PC-3 (cell line): ENCODE results near the gene SPOP. TPM values are rescaled to one million over a fixed set of nuclear protein-coding genes. Genes with fewer than 3 reads are reported as not detected.
"Not testable (repeated sequence)": the region's sequence is repeated elsewhere in the genome, so short reads cannot be mapped to it uniquely, and the experiment has no call there.

Source experiments
- ATAC-seq: fragments of 200-7000 bp; cut with Tn5 transposase; 2 replicates; pipeline ENCODE4 v1.9.1; 2020; ENCODE audit warnings: mild to moderate bottlenecking, moderate library complexity
- BruUV-seq: library from RNA; stranded (reverse); fragments of 400-500 nt; replicated peaks from 2 replicates; lab custom pipeline; 2021; lab: Mats Ljungman, UMichigan
- CTCF ChIA-PET: fragments of 300-600 bp; sonication (Branson Sonifier 250); formaldehyde crosslinking; loops from one replicate; lab custom pipeline; 2022; ENCODE audit warnings: antibody characterized with exemption; lab: Charles Lee
- POLR2A ChIA-PET: fragments of 300-600 bp; sonication (Branson Sonifier 250); formaldehyde crosslinking; loops from one replicate; lab custom pipeline; 2022; ENCODE audit warnings: antibody characterized with exemption; ENCODE audit not compliant: unreplicated experiment; lab: Charles Lee
- DNase-seq: peaks from one replicate; pipeline ENCODE4 v3.0.0-alpha.2; 2015
- H2AFZ ChIP-seq: fragments of 300-600 bp; sonication (generic); 2 replicates; pipeline ENCODE4 v1.6.0; 2016; ENCODE audit warnings: antibody characterized with exemption, low read length
- H3F3A ChIP-seq: fragments of 300-600 bp; sonication (generic); one replicate; pipeline ENCODE4 v1.6.0; 2017; ENCODE audit warnings: antibody characterized with exemption, low read length, control low read depth, mild to moderate bottlenecking; ENCODE audit not compliant: unreplicated experiment
- H3K27ac ChIP-seq: fragments of 300-600 bp; sonication (generic); 2 replicates; pipeline ENCODE4 v1.5.1; 2016; ENCODE audit warnings: mild to moderate bottlenecking, low read length
- H3K27me3 ChIP-seq: fragments of 300-600 bp; sonication (generic); 2 replicates; pipeline ENCODE4 v1.6.1; 2016; ENCODE audit warnings: low read length, mixed read lengths
- H3K36me3 ChIP-seq: fragments of 300-600 bp; sonication (generic); 2 replicates; pipeline ENCODE4 v1.6.1; 2016; ENCODE audit warnings: low read depth, mixed run types, low read length, mixed read lengths
- H3K4me1 ChIP-seq: fragments of 300-600 bp; sonication (generic); 2 replicates; pipeline ENCODE4 v1.5.1; 2016; ENCODE audit warnings: low read length; ENCODE audit not compliant: insufficient read depth
- H3K4me2 ChIP-seq: fragments of 300-600 bp; sonication (generic); 2 replicates; pipeline ENCODE4 v1.6.0; 2016; ENCODE audit warnings: low read length
- H3K4me3 ChIP-seq: fragments of 300-600 bp; sonication (generic); 2 replicates; pipeline ENCODE4 v1.5.1; 2016; ENCODE audit warnings: mild to moderate bottlenecking, low read length, mixed read lengths
- H3K79me2 ChIP-seq: fragments of 300-600 bp; sonication (generic); 2 replicates; pipeline ENCODE4 v1.6.1; 2017; ENCODE audit warnings: low read length, mixed read lengths
- H3K9ac ChIP-seq: fragments of 300-600 bp; sonication (generic); 2 replicates; pipeline ENCODE4 v1.6.0; 2016; ENCODE audit warnings: mild to moderate bottlenecking, low read length
- H3K9me2 ChIP-seq: fragments of 300-600 bp; sonication (generic); replicated peaks from 2 replicates; pipeline ENCODE4 v1.6.1; 2016; ENCODE audit warnings: mixed run types, low read length, mixed read lengths
- H3K9me3 ChIP-seq: fragments of 300-600 bp; sonication (generic); 2 replicates; pipeline ENCODE4 v1.6.1; 2016; ENCODE audit warnings: low read length, mixed read lengths
- H4K20me1 ChIP-seq: fragments of 300-600 bp; sonication (generic); 2 replicates; pipeline ENCODE4 v1.6.1; 2016; ENCODE audit warnings: low read length, mixed read lengths
- EZH2 ChIP-seq: fragments of 300-600 bp; sonication (generic); IDR thresholded peaks from one replicate; pipeline ENCODE4 v1.6.1; 2017; ENCODE audit warnings: antibody characterized with exemption, mild to moderate bottlenecking, low read length; ENCODE audit not compliant: unreplicated experiment
- EZH2phosphoT487 ChIP-seq: fragments of 300-600 bp; sonication (generic); IDR thresholded peaks from 2 replicates; pipeline ENCODE4 v1.6.1; 2018; ENCODE audit warnings: mild to moderate bottlenecking, antibody characterized with exemption, low read length, borderline replicate concordance
- intact Hi-C: fragments of 100-400 bp; cut with micrococcal nuclease; formaldehyde crosslinking; loops from 2 replicates; pipeline ENCODE4 v1.9.0; 2023
- total RNA-seq: library from RNA; depleted of rRNA; stranded (reverse); fragments of >200 nt; gene quantifications from 2 replicates; pipeline ENCODE4 v1.2.3, GENCODE V29; 2014
- TF ChIP-seq, protein P1 (sequence below): fragments of 300-600 bp; sonication (generic); conservative IDR thresholded peaks from 2 replicates; pipeline ENCODE4 v1.5.1; 2017; ENCODE audit warnings: antibody characterized with exemption, low read depth, mild to moderate bottlenecking, low read length

Gene SPOP
- total RNA-seq, 1 experiment from 2014 or later, result 54.7 TPM

DNA sequence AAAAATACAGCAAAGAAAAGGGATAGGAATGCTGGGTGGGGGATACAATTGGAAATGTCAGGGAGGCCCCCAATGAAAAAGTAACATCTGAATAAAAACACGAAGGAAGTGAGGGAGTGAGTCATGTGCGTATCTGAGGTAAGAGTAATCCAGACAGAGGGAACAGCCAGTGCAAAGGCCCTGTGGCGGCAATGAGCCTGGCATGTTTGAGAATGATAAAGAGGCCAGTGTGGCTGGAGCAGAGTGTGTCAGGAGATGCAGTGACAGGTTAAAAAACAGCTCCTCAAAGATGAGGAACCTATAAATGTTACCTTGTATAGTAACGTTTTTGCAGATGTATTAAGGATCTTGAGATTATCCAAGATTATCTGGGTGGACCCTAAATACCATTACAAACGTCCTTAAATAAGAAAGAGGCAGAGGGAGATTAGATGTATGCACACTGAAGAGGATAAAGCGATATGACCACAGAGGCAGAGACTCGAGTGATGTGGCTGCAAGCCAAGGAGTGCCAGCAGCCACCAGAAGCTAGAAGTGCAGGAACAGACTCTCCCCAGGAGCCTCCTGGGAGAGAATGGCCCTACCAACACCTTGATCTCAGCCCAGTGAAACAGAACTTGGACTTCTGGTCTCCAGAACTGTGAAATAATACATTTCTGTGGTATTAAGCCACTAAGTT, 47.7 kb upstream of the SPOP start:
- Histone ChIP-seq H3K27me3 (no peaks in the 10 kb centered on the region), H3K36me3 (no peaks in the 10 kb centered on the region), H4K20me1 (no peaks in the 10 kb centered on the region), H3K4me1 (no peaks in the 10 kb centered on the region), H3K27ac (no peak overlapping the region), H3K9me2 (no peaks in the 10 kb centered on the region), H3K79me2 (no peaks in the 10 kb centered on the region), H3K9me3 (no peaks in the 10 kb centered on the region), H2AFZ (no peak overlapping the region), H3K9ac (no peak overlapping the region), H3F3A (no peaks in the 10 kb centered on the region), H3K4me2 (no peak overlapping the region), H3K4me3 (no peak overlapping the region)
- TF ChIP-seq, protein P1, sequence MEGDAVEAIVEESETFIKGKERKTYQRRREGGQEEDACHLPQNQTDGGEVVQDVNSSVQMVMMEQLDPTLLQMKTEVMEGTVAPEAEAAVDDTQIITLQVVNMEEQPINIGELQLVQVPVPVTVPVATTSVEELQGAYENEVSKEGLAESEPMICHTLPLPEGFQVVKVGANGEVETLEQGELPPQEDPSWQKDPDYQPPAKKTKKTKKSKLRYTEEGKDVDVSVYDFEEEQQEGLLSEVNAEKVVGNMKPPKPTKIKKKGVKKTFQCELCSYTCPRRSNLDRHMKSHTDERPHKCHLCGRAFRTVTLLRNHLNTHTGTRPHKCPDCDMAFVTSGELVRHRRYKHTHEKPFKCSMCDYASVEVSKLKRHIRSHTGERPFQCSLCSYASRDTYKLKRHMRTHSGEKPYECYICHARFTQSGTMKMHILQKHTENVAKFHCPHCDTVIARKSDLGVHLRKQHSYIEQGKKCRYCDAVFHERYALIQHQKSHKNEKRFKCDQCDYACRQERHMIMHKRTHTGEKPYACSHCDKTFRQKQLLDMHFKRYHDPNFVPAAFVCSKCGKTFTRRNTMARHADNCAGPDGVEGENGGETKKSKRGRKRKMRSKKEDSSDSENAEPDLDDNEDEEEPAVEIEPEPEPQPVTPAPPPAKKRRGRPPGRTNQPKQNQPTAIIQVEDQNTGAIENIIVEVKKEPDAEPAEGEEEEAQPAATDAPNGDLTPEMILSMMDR, result no peak
- TF ChIP-seq EZH2 (no peak), EZH2phosphoT487 (no peak)
- intact Hi-C loops, result no loop called here
- ATAC-seq (no peak), DNase-seq (no peak)
- CTCF ChIA-PET, result no interaction called here
- POLR2A ChIA-PET, result no interaction called here
- BruUV-seq, result no TSS peak

DNA sequence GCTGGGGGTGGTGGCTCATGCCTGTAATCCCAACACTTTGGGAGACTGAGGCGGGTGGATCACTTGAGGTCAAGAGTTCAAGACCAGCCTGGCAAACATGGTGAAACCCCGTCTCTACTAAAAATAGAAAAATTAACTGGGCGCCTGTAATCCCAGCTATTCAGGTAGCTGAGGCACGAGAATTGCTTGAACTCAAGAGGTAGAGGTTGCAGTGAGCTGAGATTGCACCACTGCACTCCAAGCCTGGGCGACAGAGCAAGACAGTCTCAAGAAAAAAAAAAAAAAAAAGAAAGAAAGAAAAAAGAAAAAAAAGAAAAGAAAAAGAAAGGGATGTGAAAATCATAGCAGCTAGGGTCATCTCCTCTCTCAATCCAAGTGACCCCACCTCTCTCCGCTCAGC, 46.7 kb upstream of the SPOP start:
- H3K79me2 ChIP-seq, H3K36me3 ChIP-seq, DNase-seq, H3K4me3 ChIP-seq, H3K4me2 ChIP-seq, H3K9ac ChIP-seq, H4K20me1 ChIP-seq, H3K9me3 ChIP-seq, POLR2A ChIA-PET, H3K27me3 ChIP-seq, intact Hi-C loops, ATAC-seq, H3K9me2 ChIP-seq, CTCF ChIA-PET, H2AFZ ChIP-seq, BruUV-seq, H3F3A ChIP-seq, H3K27ac ChIP-seq, H3K4me1 ChIP-seq: not testable (repeated sequence)

DNA sequence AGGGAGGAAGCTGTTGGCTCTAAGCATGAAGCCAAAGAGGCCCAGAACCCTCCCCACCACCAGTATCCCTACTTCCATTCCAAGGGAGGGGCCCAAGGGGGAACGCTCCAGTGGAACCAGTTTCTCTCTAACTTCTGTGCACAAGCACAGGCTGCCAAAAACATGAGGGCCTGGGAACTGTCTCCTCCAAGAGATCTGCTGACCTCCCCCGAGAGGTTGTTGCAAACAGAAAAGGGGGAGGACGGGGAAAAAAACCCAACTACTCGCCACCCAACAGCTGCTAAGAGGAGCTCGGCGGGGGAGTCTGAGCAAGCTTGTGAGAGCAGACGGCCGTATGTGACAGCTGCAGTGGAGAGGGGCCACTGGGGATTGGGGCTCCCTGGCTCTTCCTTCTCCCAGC, 45.5 kb upstream of the SPOP start:
- H3F3A ChIP-seq, result no peaks in the 10 kb centered on the region
- TF ChIP-seq, protein P1, result no peak
- no peak for TF ChIP-seq EZH2
- no peak for TF ChIP-seq EZH2phosphoT487

More for the DNA sequence above, 45.5 kb upstream of the SPOP start:
- CTCF ChIA-PET, result no interaction called here
- Histone ChIP-seq H3K4me3 (no peak overlapping the region), H3K27ac (no peak overlapping the region), H3K9me3 (no peaks in the 10 kb centered on the region), H2AFZ (no peak overlapping the region), H3K4me2 (no peak overlapping the region), H3K79me2 (no peaks in the 10 kb centered on the region), H3K9ac (no peak overlapping the region), H4K20me1 (no peaks in the 10 kb centered on the region), H3K9me2 (no peaks in the 10 kb centered on the region), H3K36me3 (no peaks in the 10 kb centered on the region), H3K27me3 (no peaks in the 10 kb centered on the region), H3K4me1 (no peaks in the 10 kb centered on the region)
- DNase-seq (no peak), ATAC-seq (no peak)
- BruUV-seq, result no TSS peak
- intact Hi-C loops, result no loop called here
- POLR2A ChIA-PET, result interaction anchor here (0.6 kb wide), 1 partner anchor 1075 kb away, joined by 4 read pairs; no protein-coding TSS in a partner anchor
